ENCODE results near the gene DHX35. TPM values are rescaled to one million over a fixed set of nuclear protein-coding genes. Genes with fewer than 3 reads are reported as not detected.

The DHX35 gene
- polyA plus RNA-seq, 1 donor from 2014 or later: 21.3 TPM

- no peak for TF ChIP-seq MXI1 (conservative IDR thresholded peaks at IDR 0.05; ENCODE audit: poor library complexity, severe bottlenecking)
- TF ChIP-seq POLR2AphosphoS5 (IDR thresholded peaks at IDR 0.05): no peak
- TF ChIP-seq EP300 (conservative IDR thresholded peaks at IDR 0.05; ENCODE audit: poor library complexity, severe bottlenecking): no peak
- TF ChIP-seq, protein P1, sequence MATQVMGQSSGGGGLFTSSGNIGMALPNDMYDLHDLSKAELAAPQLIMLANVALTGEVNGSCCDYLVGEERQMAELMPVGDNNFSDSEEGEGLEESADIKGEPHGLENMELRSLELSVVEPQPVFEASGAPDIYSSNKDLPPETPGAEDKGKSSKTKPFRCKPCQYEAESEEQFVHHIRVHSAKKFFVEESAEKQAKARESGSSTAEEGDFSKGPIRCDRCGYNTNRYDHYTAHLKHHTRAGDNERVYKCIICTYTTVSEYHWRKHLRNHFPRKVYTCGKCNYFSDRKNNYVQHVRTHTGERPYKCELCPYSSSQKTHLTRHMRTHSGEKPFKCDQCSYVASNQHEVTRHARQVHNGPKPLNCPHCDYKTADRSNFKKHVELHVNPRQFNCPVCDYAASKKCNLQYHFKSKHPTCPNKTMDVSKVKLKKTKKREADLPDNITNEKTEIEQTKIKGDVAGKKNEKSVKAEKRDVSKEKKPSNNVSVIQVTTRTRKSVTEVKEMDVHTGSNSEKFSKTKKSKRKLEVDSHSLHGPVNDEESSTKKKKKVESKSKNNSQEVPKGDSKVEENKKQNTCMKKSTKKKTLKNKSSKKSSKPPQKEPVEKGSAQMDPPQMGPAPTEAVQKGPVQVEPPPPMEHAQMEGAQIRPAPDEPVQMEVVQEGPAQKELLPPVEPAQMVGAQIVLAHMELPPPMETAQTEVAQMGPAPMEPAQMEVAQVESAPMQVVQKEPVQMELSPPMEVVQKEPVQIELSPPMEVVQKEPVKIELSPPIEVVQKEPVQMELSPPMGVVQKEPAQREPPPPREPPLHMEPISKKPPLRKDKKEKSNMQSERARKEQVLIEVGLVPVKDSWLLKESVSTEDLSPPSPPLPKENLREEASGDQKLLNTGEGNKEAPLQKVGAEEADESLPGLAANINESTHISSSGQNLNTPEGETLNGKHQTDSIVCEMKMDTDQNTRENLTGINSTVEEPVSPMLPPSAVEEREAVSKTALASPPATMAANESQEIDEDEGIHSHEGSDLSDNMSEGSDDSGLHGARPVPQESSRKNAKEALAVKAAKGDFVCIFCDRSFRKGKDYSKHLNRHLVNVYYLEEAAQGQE (IDR thresholded peaks at IDR 0.05; ENCODE audit: borderline replicate concordance): no peak
- no peak for TF ChIP-seq TAF1 (IDR thresholded peaks at IDR 0.05; ENCODE audit: low read depth)
- no peak for TF ChIP-seq SMC3 (conservative IDR thresholded peaks at IDR 0.05; ENCODE audit: poor library complexity)
- no peak for TF ChIP-seq RAD21 (conservative IDR thresholded peaks at IDR 0.05)
- no peak for TF ChIP-seq EZH2 (IDR thresholded peaks at IDR 0.05; ENCODE audit: borderline replicate concordance, insufficient read depth, low read length, poor library complexity, severe bottlenecking)
- no peak for TF ChIP-seq CTCF (IDR thresholded peaks at IDR 0.05; ENCODE audit: poor library complexity, severe bottlenecking)
- Histone ChIP-seq H2AFZ (ENCODE audit: low read depth, low read length) (no peak overlapping the region), H3K9me2 (ENCODE audit: insufficient read depth, low read length) (no peaks in the 10 kb centered on the region), H3F3A (ENCODE audit: insufficient read depth, low read length, poor library complexity, severe bottlenecking) (no peaks in the 10 kb centered on the region), H3K9ac (ENCODE audit: low read length) (no peak overlapping the region), H3K36me3 (ENCODE audit: insufficient read depth, low read length) (peaks cover 38% of the 10 kb centered on the region), H3K9me3 (ENCODE audit: low read length) (peaks cover 6% of the 10 kb centered on the region), H3K4me2 (ENCODE audit: low read length) (no peak overlapping the region), H3K27ac (ENCODE audit: low read length) (no peak overlapping the region), H4K20me1 (ENCODE audit: insufficient read depth) (no peaks in the 10 kb centered on the region), H3K27me3 (ENCODE audit: insufficient read depth, low read depth, low read length) (no peaks in the 10 kb centered on the region), H3K79me2 (replicated peaks; ENCODE audit: insufficient read depth, low read length) (no peaks in the 10 kb centered on the region), H3K4me3 (ENCODE audit: low read length) (no peak overlapping the region)
Observed at GRCh38 chr20:39013662-39014109, 51.5 kb downstream of the DHX35 start.

GRCh38 chr20:39016041-39016440, 53.9 kb downstream of the DHX35 start:
- Histone ChIP-seq H3K27me3 (ENCODE audit: insufficient read depth, low read depth, low read length) (no peaks in the 10 kb centered on the region), H3F3A (ENCODE audit: insufficient read depth, low read length, poor library complexity, severe bottlenecking) (no peaks in the 10 kb centered on the region), H3K4me2 (ENCODE audit: low read length) (no peak overlapping the region), H4K20me1 (ENCODE audit: insufficient read depth) (no peaks in the 10 kb centered on the region), H3K36me3 (ENCODE audit: insufficient read depth, low read length) (peaks cover 25% of the 10 kb centered on the region), H2AFZ (ENCODE audit: low read depth, low read length) (no peak overlapping the region), H3K9me3 (ENCODE audit: low read length) (peaks cover 6% of the 10 kb centered on the region), H3K4me3 (ENCODE audit: low read length) (no peak overlapping the region), H3K79me2 (replicated peaks; ENCODE audit: insufficient read depth, low read length) (no peaks in the 10 kb centered on the region), H3K9me2 (ENCODE audit: insufficient read depth, low read length) (no peaks in the 10 kb centered on the region), H3K9ac (ENCODE audit: low read length) (no peak overlapping the region), H3K27ac (ENCODE audit: low read length) (no peak overlapping the region)
- TF ChIP-seq EZH2 (IDR thresholded peaks at IDR 0.05; ENCODE audit: borderline replicate concordance, insufficient read depth, low read length, poor library complexity, severe bottlenecking): no peak
- no peak for TF ChIP-seq RAD21 (conservative IDR thresholded peaks at IDR 0.05)
- TF ChIP-seq SMC3 (conservative IDR thresholded peaks at IDR 0.05; ENCODE audit: poor library complexity): no peak
- no peak for TF ChIP-seq EP300 (conservative IDR thresholded peaks at IDR 0.05; ENCODE audit: poor library complexity, severe bottlenecking)
- TF ChIP-seq TAF1 (IDR thresholded peaks at IDR 0.05; ENCODE audit: low read depth): no peak
- no peak for TF ChIP-seq MXI1 (conservative IDR thresholded peaks at IDR 0.05; ENCODE audit: poor library complexity, severe bottlenecking)
- TF ChIP-seq, protein P1 (IDR thresholded peaks at IDR 0.05; ENCODE audit: borderline replicate concordance): no peak
- TF ChIP-seq CTCF (IDR thresholded peaks at IDR 0.05; ENCODE audit: poor library complexity, severe bottlenecking): no peak
- TF ChIP-seq POLR2AphosphoS5 (IDR thresholded peaks at IDR 0.05): no peak

All from neural cell (in vitro differentiated cells).